ENCODE measurements around the gene SUMO3. TPM values are rescaled to one million over a fixed set of nuclear protein-coding genes. Genes with fewer than 3 reads are reported as not detected.
A peak's percentile ranks its signal among the peaks of the same experiment; 100 is the strongest.

Gene SUMO3
- total RNA-seq, 1 donor from 2014 or later, result 69.0 TPM

GRCh38 chr21:44847261-44848056 lies 29.6 kb upstream of the SUMO3 start:
- no peak overlapping the region for H3K4me3 Mint-ChIP-seq (ENCODE audit: unreplicated experiment)
- peaks cover 7% of the 10 kb centered on the region for H3K4me1 Mint-ChIP-seq (ENCODE audit: unreplicated experiment)
- peaks cover 19% of the 10 kb centered on the region for H3K36me3 Mint-ChIP-seq (ENCODE audit: low read depth, unreplicated experiment)
- no peak overlapping the region for H3K27ac Mint-ChIP-seq (ENCODE audit: unreplicated experiment)
- H3K9me3 Mint-ChIP-seq (ENCODE audit: unreplicated experiment), result no peaks in the 10 kb centered on the region
- H3K27me3 Mint-ChIP-seq (ENCODE audit: unreplicated experiment), result peaks cover 9% of the 10 kb centered on the region
- no peak for DNase-seq (ENCODE audit: low spot score)
- no peak for TF ChIP-seq CTCF (IDR thresholded peaks at IDR 0.05; ENCODE audit: unreplicated experiment)

GRCh38 chr21:44846485-44847260 lies 28.8 kb upstream of the SUMO3 start:
- peaks cover 12% of the 10 kb centered on the region for H3K27me3 Mint-ChIP-seq (ENCODE audit: unreplicated experiment)
- no peak overlapping the region for H3K27ac Mint-ChIP-seq (ENCODE audit: unreplicated experiment)
- H3K9me3 Mint-ChIP-seq (ENCODE audit: unreplicated experiment), result no peaks in the 10 kb centered on the region
- no peak overlapping the region for H3K4me3 Mint-ChIP-seq (ENCODE audit: unreplicated experiment)
- no peak for TF ChIP-seq CTCF (IDR thresholded peaks at IDR 0.05; ENCODE audit: unreplicated experiment)
- H3K36me3 Mint-ChIP-seq (ENCODE audit: low read depth, unreplicated experiment), result peaks cover 12% of the 10 kb centered on the region
- DNase-seq (ENCODE audit: low spot score), result no peak
- peaks cover 7% of the 10 kb centered on the region for H3K4me1 Mint-ChIP-seq (ENCODE audit: unreplicated experiment)

- no peaks in the 10 kb centered on the region for H3K9me3 Mint-ChIP-seq (ENCODE audit: unreplicated experiment)
- H3K27me3 Mint-ChIP-seq (ENCODE audit: unreplicated experiment), result peaks cover 12% of the 10 kb centered on the region
- peaks cover 7% of the 10 kb centered on the region for H3K4me1 Mint-ChIP-seq (ENCODE audit: unreplicated experiment)
- H3K4me3 Mint-ChIP-seq (ENCODE audit: unreplicated experiment), result no peak overlapping the region
- TF ChIP-seq CTCF (IDR thresholded peaks at IDR 0.05; ENCODE audit: unreplicated experiment), result no peak
- H3K36me3 Mint-ChIP-seq (ENCODE audit: low read depth, unreplicated experiment), result peaks cover 12% of the 10 kb centered on the region
- DNase-seq (ENCODE audit: low spot score), result no peak
- peak overlapping the region; percentile 67 for H3K27ac Mint-ChIP-seq (ENCODE audit: unreplicated experiment)
Measured at GRCh38 chr21:44846224-44846484, 28.3 kb upstream of the SUMO3 start.

GRCh38 chr21:44845418-44846223 lies 27.8 kb upstream of the SUMO3 start:
- H3K4me1 Mint-ChIP-seq (ENCODE audit: unreplicated experiment), result peaks cover 7% of the 10 kb centered on the region
- H3K9me3 Mint-ChIP-seq (ENCODE audit: unreplicated experiment), result no peaks in the 10 kb centered on the region
- H3K27me3 Mint-ChIP-seq (ENCODE audit: unreplicated experiment), result peaks cover 12% of the 10 kb centered on the region
- H3K36me3 Mint-ChIP-seq (ENCODE audit: low read depth, unreplicated experiment), result peaks cover 8% of the 10 kb centered on the region
- H3K4me3 Mint-ChIP-seq (ENCODE audit: unreplicated experiment), result no peak overlapping the region
- peak; percentile 71 for DNase-seq (ENCODE audit: low spot score)
- no peak for TF ChIP-seq CTCF (IDR thresholded peaks at IDR 0.05; ENCODE audit: unreplicated experiment)
- peak overlapping the region; percentile 67 for H3K27ac Mint-ChIP-seq (ENCODE audit: unreplicated experiment)

All from endothelial cell (in vitro differentiated cells).